Measurements from ENCODE around the gene CHST13. TPM values are rescaled to one million over a fixed set of nuclear protein-coding genes. Genes with fewer than 3 reads are reported as not detected.

Gene CHST13
- total and polyA plus RNA-seq, 3 experiments from 2014 or later: 0.24 to 0.31 TPM; not detected in 1

Other genes starting within 250 kb of the CHST13 start
- gene KLF15, start 166.7 kb upstream of the CHST13 start, total RNA-seq: under 1 TPM; 0.11 to 0.18 TPM
- not detected for gene KLF15, start 166.7 kb upstream of the CHST13 start, polyA plus RNA-seq
- gene CFAP100, start 129.2 kb upstream of the CHST13 start, total RNA-seq: not detected
- gene CFAP100, start 129.2 kb upstream of the CHST13 start, polyA plus RNA-seq: not detected
- gene ZXDC, start 48.3 kb upstream of the CHST13 start, total RNA-seq: 10 to 100 TPM; 24.2 to 25.0 TPM
- 24.6 TPM for gene ZXDC, start 48.3 kb upstream of the CHST13 start, polyA plus RNA-seq
- not detected for gene UROC1, start 6.4 kb upstream of the CHST13 start, total RNA-seq
- gene UROC1, start 6.4 kb upstream of the CHST13 start, polyA plus RNA-seq: not detected
- gene C3orf22, start 34.8 kb downstream of the CHST13 start, total RNA-seq: not detected
- not detected for gene C3orf22, start 34.8 kb downstream of the CHST13 start, polyA plus RNA-seq
- 1 to 10 TPM; 1.3 TPM for gene TXNRD3, start 131.0 kb downstream of the CHST13 start, total RNA-seq
- 1.3 TPM for gene TXNRD3, start 131.0 kb downstream of the CHST13 start, polyA plus RNA-seq
- gene CHCHD6, start 180.1 kb downstream of the CHST13 start, total RNA-seq: 10 to 100 TPM; 15.0 to 16.7 TPM
- 12.0 TPM for gene CHCHD6, start 180.1 kb downstream of the CHST13 start, polyA plus RNA-seq

All from CD8-positive, alpha-beta memory T cell (primary cell).